K562 treated with DMSO at 1 percent for 24 hours (cell line): ENCODE measurements around the gene MCF2L2. TPM values are rescaled to one million over a fixed set of nuclear protein-coding genes. Genes with fewer than 3 reads are reported as not detected.

Experiments used
- total RNA-seq: library from RNA; unstranded; fragments of 300-600 nt; gene quantifications from 2 replicates; pipeline ENCODE4 v1.2.3, GENCODE V29; 2022; ENCODE audit warnings: low read depth; ENCODE audit not compliant: insufficient read depth

MCF2L2 gene, protein sequence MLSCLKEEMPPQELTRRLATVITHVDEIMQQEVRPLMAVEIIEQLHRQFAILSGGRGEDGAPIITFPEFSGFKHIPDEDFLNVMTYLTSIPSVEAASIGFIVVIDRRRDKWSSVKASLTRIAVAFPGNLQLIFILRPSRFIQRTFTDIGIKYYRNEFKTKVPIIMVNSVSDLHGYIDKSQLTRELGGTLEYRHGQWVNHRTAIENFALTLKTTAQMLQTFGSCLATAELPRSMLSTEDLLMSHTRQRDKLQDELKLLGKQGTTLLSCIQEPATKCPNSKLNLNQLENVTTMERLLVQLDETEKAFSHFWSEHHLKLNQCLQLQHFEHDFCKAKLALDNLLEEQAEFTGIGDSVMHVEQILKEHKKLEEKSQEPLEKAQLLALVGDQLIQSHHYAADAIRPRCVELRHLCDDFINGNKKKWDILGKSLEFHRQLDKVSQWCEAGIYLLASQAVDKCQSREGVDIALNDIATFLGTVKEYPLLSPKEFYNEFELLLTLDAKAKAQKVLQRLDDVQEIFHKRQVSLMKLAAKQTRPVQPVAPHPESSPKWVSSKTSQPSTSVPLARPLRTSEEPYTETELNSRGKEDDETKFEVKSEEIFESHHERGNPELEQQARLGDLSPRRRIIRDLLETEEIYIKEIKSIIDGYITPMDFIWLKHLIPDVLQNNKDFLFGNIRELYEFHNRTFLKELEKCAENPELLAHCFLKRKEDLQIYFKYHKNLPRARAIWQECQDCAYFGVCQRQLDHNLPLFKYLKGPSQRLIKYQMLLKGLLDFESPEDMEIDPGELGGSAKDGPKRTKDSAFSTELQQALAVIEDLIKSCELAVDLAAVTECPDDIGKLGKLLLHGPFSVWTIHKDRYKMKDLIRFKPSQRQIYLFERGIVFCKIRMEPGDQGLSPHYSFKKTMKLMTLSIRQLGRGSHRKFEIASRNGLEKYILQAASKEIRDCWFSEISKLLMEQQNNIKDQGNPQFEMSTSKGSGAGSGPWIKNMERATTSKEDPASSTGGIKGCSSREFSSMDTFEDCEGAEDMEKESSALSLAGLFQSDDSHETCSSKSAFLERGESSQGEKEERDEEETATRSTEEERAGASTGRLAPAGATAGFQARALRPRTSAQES
- total RNA-seq = 2.7 and 3.7 TPM in 2 replicates

DNA sequence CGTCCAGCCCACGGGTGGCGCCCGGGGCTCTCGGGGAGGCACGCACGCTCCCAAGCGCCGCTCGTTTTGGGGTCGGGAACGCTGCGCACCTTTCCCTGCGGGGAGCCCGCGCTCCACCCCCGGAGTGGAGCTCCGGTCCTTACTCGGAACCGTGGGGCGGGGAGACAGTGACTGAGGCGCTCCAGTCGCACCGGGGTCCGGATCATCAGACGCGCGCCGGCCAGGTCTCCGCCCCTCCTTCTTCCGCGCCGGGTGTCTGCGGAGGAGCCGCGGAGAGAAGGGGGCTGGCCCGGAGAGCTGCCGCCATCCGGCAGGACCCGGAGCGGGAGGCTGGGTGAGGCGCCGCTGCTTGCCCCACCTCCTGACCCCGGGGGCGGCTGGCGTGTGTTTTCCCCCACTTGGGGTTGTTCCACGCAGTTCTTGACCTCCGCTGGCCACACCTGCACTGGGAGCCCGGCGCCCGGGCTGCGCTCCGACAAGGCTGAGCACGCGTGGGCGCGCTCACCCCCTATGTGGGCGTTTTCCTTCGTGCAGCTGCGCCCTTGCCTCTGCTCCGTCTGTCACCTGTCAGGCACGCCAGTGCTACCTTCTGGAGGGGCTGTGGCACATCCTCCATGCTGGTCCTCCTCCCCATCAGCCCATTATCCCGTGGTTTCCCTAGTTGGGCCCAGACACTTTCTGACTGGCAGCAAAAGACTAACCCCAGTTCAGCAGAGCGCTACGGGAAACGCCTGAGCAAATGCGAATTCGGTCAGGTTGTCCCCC, at the start of gene MCF2L2:
Gene MCF2L2, minus strand, starts transcription at position 173 of the 765 bp plus-strand sequence. CDS start 642 bp downstream, outside the sequence.

GRCh38 chr3:183252973-183253527, 175.4 kb downstream of the MCF2L2 start, which contains the start of gene B3GNT5:
TSS of gene B3GNT5 (plus strand) at chr3:183253253. CDS start at chr3:183269799, 16,546 bp downstream.

Other genes starting within 250 kb of the MCF2L2 start
- gene B3GNT5, start 175.4 kb downstream of the MCF2L2 start, total RNA-seq = 9.5 and 9.9 TPM in 2 replicates
- gene KLHL6, start 127.1 kb upstream of the MCF2L2 start, total RNA-seq = 2.2 and 3.0 TPM in 2 replicates
- gene KLHL24, start 207.0 kb upstream of the MCF2L2 start, total RNA-seq = 29.2 and 34.3 TPM in 2 replicates